GM23338 (cell line): Measurements from ENCODE around the gene ZBTB20.

Experiments used
- CTCF ChIP-seq, 2 experiments: fragments of 200-600 bp in 1 of 2; sonication (generic) in 1 of 2; conservative IDR thresholded peaks; 2 replicates each; pipeline versions ENCODE4 v1.5.1 to v1.6.1; 2016 to 2017; ENCODE audit warnings: antibody characterized with exemption in 2 of 2, low read depth in 2 of 2, mild to moderate bottlenecking in 2 of 2, moderate library complexity in 1 of 2
- EZH2phosphoT487 ChIP-seq: fragments of 200-600 bp; sonication (generic); IDR thresholded peaks from one replicate; pipeline ENCODE4 v1.8.1; 2018; ENCODE audit warnings: antibody characterized with exemption; ENCODE audit not compliant: unreplicated experiment

GRCh38 chr3:114310695-114311094, 836.4 kb downstream of the ZBTB20 start:
- no peak for TF ChIP-seq EZH2phosphoT487
- no peak for TF ChIP-seq CTCF (conservative IDR thresholded peaks at IDR 0.05; ENCODE audit: low read depth in 2 of 2)
